H9 (cell line): ENCODE measurements around the gene HAPLN2. TPM values are rescaled to one million over a fixed set of nuclear protein-coding genes. Genes with fewer than 3 reads are reported as not detected.

Experiments used
- DNase-seq: peaks from one replicate; pipeline ENCODE4 v3.0.0-alpha.2; 2017
- H2AFZ ChIP-seq: one replicate; pipeline ENCODE4 v1.6.1; 2013; ENCODE audit warnings: mild to moderate bottlenecking, low read length, control low read depth, moderate library complexity
- H2AK5ac ChIP-seq: 2 replicates; pipeline ENCODE4 v1.6.1; 2013; ENCODE audit warnings: low read length, control low read depth, mixed read lengths; ENCODE audit not compliant: insufficient read length
- H2BK120ac ChIP-seq: one replicate; pipeline ENCODE4 v1.6.1; 2013; ENCODE audit warnings: low read depth, mild to moderate bottlenecking, low read length, control low read depth, inconsistent platforms; ENCODE audit not compliant: poor library complexity, severe bottlenecking
- H2BK12ac ChIP-seq: 2 replicates; pipeline ENCODE4 v1.6.1; 2013; ENCODE audit warnings: low read length, control low read depth, mixed read lengths, low read depth; ENCODE audit not compliant: insufficient read length
- H2BK15ac ChIP-seq: 2 replicates; pipeline ENCODE4 v1.6.1; 2013; ENCODE audit warnings: low read depth, low read length, control low read depth
- H2BK20ac ChIP-seq: one replicate; pipeline ENCODE4 v1.6.1; 2013; ENCODE audit warnings: low read depth, mild to moderate bottlenecking, low read length, control low read depth, inconsistent platforms; ENCODE audit not compliant: poor library complexity, severe bottlenecking
- H2BK5ac ChIP-seq: 2 replicates; pipeline ENCODE4 v1.6.1; 2013; ENCODE audit warnings: low read length, control low read depth, mixed read lengths; ENCODE audit not compliant: insufficient read length
- H3K14ac ChIP-seq: 2 replicates; pipeline ENCODE4 v1.6.1; 2013; ENCODE audit warnings: low read length, control low read depth; ENCODE audit not compliant: insufficient read depth
- H3K18ac ChIP-seq: 2 replicates; pipeline ENCODE4 v1.6.1; 2013; ENCODE audit warnings: low read depth, mild to moderate bottlenecking, mixed read lengths, low read length, control low read depth; ENCODE audit not compliant: insufficient read length
- H3K23ac ChIP-seq: 2 replicates; pipeline ENCODE4 v1.6.1; 2013; ENCODE audit warnings: low read length, control low read depth, mixed read lengths, low read depth; ENCODE audit not compliant: insufficient read length
- H3K23me2 ChIP-seq: 2 replicates; pipeline ENCODE4 v1.6.1; 2013; ENCODE audit warnings: low read depth, mild to moderate bottlenecking, mixed read lengths, low read length, control low read depth; ENCODE audit not compliant: insufficient read length, poor library complexity, severe bottlenecking
- H3K27ac ChIP-seq: 2 replicates; pipeline ENCODE4 v1.5.1; 2013; ENCODE audit warnings: low read length, control low read depth, mixed read lengths, low read depth; ENCODE audit not compliant: insufficient read length
- H3K27me3 ChIP-seq: 2 replicates; pipeline ENCODE4 v1.6.1; 2013; ENCODE audit warnings: low read length, control low read depth, inconsistent platforms; ENCODE audit not compliant: insufficient read depth
- H3K4ac ChIP-seq: 2 replicates; pipeline ENCODE4 v1.6.1; 2013; ENCODE audit warnings: low read depth, mild to moderate bottlenecking, control low read depth, inconsistent platforms, low read length, moderate library complexity
- H3K4me1 ChIP-seq: 2 replicates; pipeline ENCODE4 v1.6.1; 2013; ENCODE audit warnings: low read length, control low read depth, inconsistent platforms; ENCODE audit not compliant: insufficient read depth
- H3K4me2 ChIP-seq: 2 replicates; pipeline ENCODE4 v1.6.1; 2013; ENCODE audit warnings: low read length, control low read depth, mixed read lengths; ENCODE audit not compliant: insufficient read length, insufficient read depth
- H3K56ac ChIP-seq: 2 replicates; pipeline ENCODE4 v1.6.1; 2013; ENCODE audit warnings: low read depth, mild to moderate bottlenecking, mixed read lengths, low read length, control low read depth; ENCODE audit not compliant: insufficient read length
- H3K79me1 ChIP-seq: 2 replicates; pipeline ENCODE4 v1.6.1; 2013; ENCODE audit warnings: low read depth, mild to moderate bottlenecking, moderate library complexity, low read length, control low read depth, inconsistent platforms; ENCODE audit not compliant: insufficient read depth, poor library complexity, severe bottlenecking
- H3K79me2 ChIP-seq: 2 replicates; pipeline ENCODE4 v1.6.1; 2013; ENCODE audit warnings: low read length, control low read depth, inconsistent platforms; ENCODE audit not compliant: insufficient read depth
- H3K9ac ChIP-seq: 2 replicates; pipeline ENCODE4 v1.6.1; 2013; ENCODE audit warnings: low read length, control low read depth, mixed read lengths; ENCODE audit not compliant: insufficient read length; ENCODE audit errors: extremely low read depth
- H3K9me3 ChIP-seq: one replicate; pipeline ENCODE4 v1.6.1; 2013; ENCODE audit warnings: low read depth, low read length, inconsistent platforms; ENCODE audit not compliant: control insufficient read depth
- H3T11ph ChIP-seq: one replicate; pipeline ENCODE4 v1.6.1; 2013; ENCODE audit warnings: mild to moderate bottlenecking, low read length, control low read depth, inconsistent platforms
- H4K20me1 ChIP-seq: one replicate; pipeline ENCODE4 v1.6.1; 2013; ENCODE audit not compliant: control insufficient read depth, insufficient read length, insufficient read depth
- H4K5ac ChIP-seq: 2 replicates; pipeline ENCODE4 v1.6.1; 2013; ENCODE audit warnings: low read depth, mild to moderate bottlenecking, mixed read lengths, low read length, control low read depth; ENCODE audit not compliant: insufficient read length
- H4K8ac ChIP-seq: replicated peaks from 2 replicates; pipeline ENCODE4 v1.6.1; 2013; ENCODE audit warnings: low read length, control low read depth, mixed read lengths, low read depth; ENCODE audit not compliant: insufficient read length
- H4K91ac ChIP-seq: 2 replicates; pipeline ENCODE4 v1.6.1; 2013; ENCODE audit warnings: low read depth, mild to moderate bottlenecking, moderate library complexity, mixed read lengths, low read length, control low read depth; ENCODE audit not compliant: insufficient read length
- H3K27ac Mint-ChIP-seq, 3 experiments: 2 replicates in 2 of 3; 3 replicates in 1 of 3; pipeline ENCODE4 v1.8.0; 2020 to 2021; ENCODE audit warnings: mixed read lengths in 3 of 3, mild to moderate bottlenecking in 1 of 3, moderate library complexity in 1 of 3
- H3K27me3 Mint-ChIP-seq: 2 replicates; pipeline ENCODE4 v1.8.0; 2021; ENCODE audit warnings: low read depth, mild to moderate bottlenecking, moderate library complexity, mixed read lengths
- H3K36me3 Mint-ChIP-seq, 3 experiments: 2 replicates in 2 of 3; 3 replicates in 1 of 3; pipeline ENCODE4 v1.8.0; 2020 to 2021; ENCODE audit warnings: low read depth in 3 of 3, mixed read lengths in 3 of 3; ENCODE audit not compliant: insufficient read depth in 1 of 3
- H3K4me1 Mint-ChIP-seq, 2 experiments: 2 replicates each; pipeline ENCODE4 v1.8.0; 2020; ENCODE audit warnings: mixed read lengths in 2 of 2
- H3K4me3 Mint-ChIP-seq, 2 experiments: 2 replicates in 1 of 2; 3 replicates in 1 of 2; pipeline ENCODE4 v1.8.0; 2020 to 2021; ENCODE audit warnings: mild to moderate bottlenecking in 2 of 2, mixed read lengths in 2 of 2, moderate library complexity in 1 of 2
- H3K9me3 Mint-ChIP-seq, 2 experiments: 2 replicates in 1 of 2; 3 replicates in 1 of 2; pipeline ENCODE4 v1.8.0; 2020; ENCODE audit warnings: mild to moderate bottlenecking in 2 of 2, mixed read lengths in 2 of 2, moderate library complexity in 1 of 2
- CTCF ChIP-seq: fragments of 200-600 bp; sonication (generic); conservative IDR thresholded peaks from 3 replicates; pipeline ENCODE4 v1.8.0; 2021; ENCODE audit warnings: antibody characterized with exemption, mild to moderate bottlenecking
- WGBS: extraction: QIAGEN DNeasy Blood & Tissue Kit; methylation state at CpG from one replicate; pipeline ENCODE4 v1.1.7; 2013; ENCODE audit warnings: missing lambda C conversion rate, low lambda C conversion rate, mixed read lengths; ENCODE audit not compliant: insufficient read length; ENCODE audit errors: extremely low coverage; 5-methylcytosine and 5-hydroxymethylcytosine counted together
- total RNA-seq: library from RNA; stranded (reverse); gene quantifications from 2 replicates; pipeline ENCODE4 v1.2.1, GENCODE V29; 2021

Gene HAPLN2
- total RNA-seq, 1 experiment from 2014 or later = 0.46 TPM

GRCh38 chr1:156616463-156616862 lies 2.8 kb upstream of the HAPLN2 start:
- no peak overlapping the region for H3K27ac Mint-ChIP-seq
- no peaks in the 10 kb centered on the region; the same call in 1 of the 2 replicates for H3K4me1 ChIP-seq
- no peak overlapping the region for H3K4ac ChIP-seq
- H4K91ac ChIP-seq = no peak overlapping the region
- H3K23me2 ChIP-seq = no peaks in the 10 kb centered on the region
- peaks cover 5% of the 10 kb centered on the region; the same call in 1 of the 2 replicates for H3K27me3 ChIP-seq
- H2BK15ac ChIP-seq = no peak overlapping the region
- TF ChIP-seq CTCF = no peak
- no peaks in the 10 kb centered on the region for H4K20me1 ChIP-seq
- no peak overlapping the region for H4K8ac ChIP-seq
- no peaks in the 10 kb centered on the region for H3K36me3 Mint-ChIP-seq
- no peak overlapping the region for H2BK5ac ChIP-seq
- no peaks in the 10 kb centered on the region for H3K79me2 ChIP-seq
- H2BK120ac ChIP-seq = no peak overlapping the region
- H3T11ph ChIP-seq = no peak overlapping the region
- H3K27me3 Mint-ChIP-seq = peaks cover 41% of the 10 kb centered on the region
- no peak overlapping the region for H3K23ac ChIP-seq
- H4K5ac ChIP-seq = no peak overlapping the region
- no peak overlapping the region for H2BK20ac ChIP-seq
- H3K56ac ChIP-seq = no peak overlapping the region
- no peak overlapping the region for H3K9ac ChIP-seq
- no peak overlapping the region for H3K4me3 Mint-ChIP-seq
- no peak overlapping the region for H2AK5ac ChIP-seq
- no peaks in the 10 kb centered on the region for H3K79me1 ChIP-seq
- H3K9me3 ChIP-seq = no peaks in the 10 kb centered on the region
- H3K4me2 ChIP-seq = no peak overlapping the region
- no peak overlapping the region for H2AFZ ChIP-seq
- H3K9me3 Mint-ChIP-seq = no peaks in the 10 kb centered on the region; a peak in 1 of 5 replicates
- H3K18ac ChIP-seq = no peak overlapping the region
- no peak overlapping the region for H2BK12ac ChIP-seq
- DNase-seq = no peak
- H3K14ac ChIP-seq = no peak overlapping the region
- no CpG with 5 or more reads among the region's 5 CpGs for WGBS
- peaks cover 10 to 12% of the 10 kb centered on the region in 2 experiments for H3K4me1 Mint-ChIP-seq
- H3K27ac ChIP-seq = no peak overlapping the region
